ENCODE results near the gene CDH4.

DNA sequence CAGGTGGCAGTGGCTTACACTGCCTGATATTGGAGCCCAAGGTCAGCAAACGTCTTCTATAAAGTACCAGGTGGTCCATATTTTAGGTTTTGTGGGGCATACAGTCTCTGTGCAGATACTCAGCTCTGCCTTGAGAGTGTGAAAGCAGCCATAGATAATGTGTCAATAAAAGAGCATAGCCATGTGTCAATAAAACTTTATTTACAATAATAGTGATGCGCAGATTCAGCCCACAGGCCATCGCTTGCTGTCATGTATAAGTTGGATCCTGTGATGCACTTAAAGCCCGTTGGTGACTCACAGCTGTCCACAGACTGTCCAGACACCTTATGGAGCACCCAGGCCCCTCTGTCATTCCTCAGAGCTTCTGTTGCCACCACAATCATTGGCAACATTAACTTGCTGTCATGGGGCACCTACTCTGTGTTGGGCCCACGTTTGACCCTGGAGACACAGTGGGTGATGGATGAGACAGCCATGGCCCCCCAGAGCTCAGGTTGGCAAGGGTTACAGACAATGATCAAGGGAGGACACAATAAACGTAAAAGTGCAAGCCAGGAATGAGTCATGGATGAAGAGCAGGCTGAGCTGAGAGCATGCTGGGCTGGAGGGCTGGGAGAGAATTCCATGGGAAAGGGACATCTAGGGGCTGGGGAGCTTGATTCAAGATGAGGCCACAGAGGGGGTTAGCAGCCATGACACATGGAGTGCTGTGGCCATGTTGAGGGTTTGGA lies 640.0 kb downstream of the CDH4 start:
- no peak for TF ChIP-seq TCF12 (IDR thresholded peaks at IDR 0.05; ENCODE audit: low read depth)
- TF ChIP-seq, protein P1, sequence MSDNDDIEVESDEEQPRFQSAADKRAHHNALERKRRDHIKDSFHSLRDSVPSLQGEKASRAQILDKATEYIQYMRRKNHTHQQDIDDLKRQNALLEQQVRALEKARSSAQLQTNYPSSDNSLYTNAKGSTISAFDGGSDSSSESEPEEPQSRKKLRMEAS (IDR thresholded peaks at IDR 0.05): no peak
- no peak for TF ChIP-seq RAD21 (IDR thresholded peaks at IDR 0.05; ENCODE audit: low read depth)
- no peak for TF ChIP-seq CREB1 (IDR thresholded peaks at IDR 0.05; ENCODE audit: low read depth)
- no peak for TF ChIP-seq NFIC (IDR thresholded peaks at IDR 0.05)

Data from Ishikawa (cell line).